ENCODE measurements around the gene ADGRG1. TPM values are rescaled to one million over a fixed set of nuclear protein-coding genes. Genes with fewer than 3 reads are reported as not detected.

The ADGRG1 gene
- total and polyA plus RNA-seq, 3 donors from 2014 or later: 134 to 346 (median 296) TPM

- Histone ChIP-seq H3K27ac (no peak overlapping the region), H3K4me3 (no peak overlapping the region), H3K36me3 (ENCODE audit: low read depth, missing control alignments) (no peaks in the 10 kb centered on the region), H3K27me3 (no peaks in the 10 kb centered on the region), H3K9me3 (no peaks in the 10 kb centered on the region), H3K4me1 (no peaks in the 10 kb centered on the region)
- no peak for TF ChIP-seq POLR2A (IDR thresholded peaks at IDR 0.05)
- TF ChIP-seq, protein P1, sequence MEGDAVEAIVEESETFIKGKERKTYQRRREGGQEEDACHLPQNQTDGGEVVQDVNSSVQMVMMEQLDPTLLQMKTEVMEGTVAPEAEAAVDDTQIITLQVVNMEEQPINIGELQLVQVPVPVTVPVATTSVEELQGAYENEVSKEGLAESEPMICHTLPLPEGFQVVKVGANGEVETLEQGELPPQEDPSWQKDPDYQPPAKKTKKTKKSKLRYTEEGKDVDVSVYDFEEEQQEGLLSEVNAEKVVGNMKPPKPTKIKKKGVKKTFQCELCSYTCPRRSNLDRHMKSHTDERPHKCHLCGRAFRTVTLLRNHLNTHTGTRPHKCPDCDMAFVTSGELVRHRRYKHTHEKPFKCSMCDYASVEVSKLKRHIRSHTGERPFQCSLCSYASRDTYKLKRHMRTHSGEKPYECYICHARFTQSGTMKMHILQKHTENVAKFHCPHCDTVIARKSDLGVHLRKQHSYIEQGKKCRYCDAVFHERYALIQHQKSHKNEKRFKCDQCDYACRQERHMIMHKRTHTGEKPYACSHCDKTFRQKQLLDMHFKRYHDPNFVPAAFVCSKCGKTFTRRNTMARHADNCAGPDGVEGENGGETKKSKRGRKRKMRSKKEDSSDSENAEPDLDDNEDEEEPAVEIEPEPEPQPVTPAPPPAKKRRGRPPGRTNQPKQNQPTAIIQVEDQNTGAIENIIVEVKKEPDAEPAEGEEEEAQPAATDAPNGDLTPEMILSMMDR (IDR thresholded peaks at IDR 0.05): no peak
- 64 to 83% methylated on average over 3 of the region's 3 CpGs for WGBS, 2 donors
- intact Hi-C loops (cut with DNase I; ENCODE audit: low total_unique reads): no loop called here
- no peak for DNase-seq
Measured at GRCh38 chr16:57672416-57672815, 44.0 kb downstream of the ADGRG1 start.

GRCh38 chr16:57672824-57673223 lies 44.4 kb downstream of the ADGRG1 start:
- Histone ChIP-seq H3K4me1 (no peaks in the 10 kb centered on the region), H3K4me3 (no peak overlapping the region), H3K27me3 (no peaks in the 10 kb centered on the region), H3K36me3 (ENCODE audit: low read depth, missing control alignments) (no peaks in the 10 kb centered on the region), H3K9me3 (no peaks in the 10 kb centered on the region), H3K27ac (no peak overlapping the region)
- DNase-seq: no peak
- TF ChIP-seq POLR2A (IDR thresholded peaks at IDR 0.05): no peak
- TF ChIP-seq, protein P1 (IDR thresholded peaks at IDR 0.05): no peak
- intact Hi-C loops (cut with DNase I; ENCODE audit: low total_unique reads): no loop called here
- WGBS, 2 donors: 93 to 94% methylated on average over 2 of the region's 2 CpGs

GRCh38 chr16:57675741-57676551 lies 47.5 kb downstream of the ADGRG1 start:
- intact Hi-C loops (cut with DNase I; ENCODE audit: low total_unique reads): no loop called here
- TF ChIP-seq, protein P1 (IDR thresholded peaks at IDR 0.05): no peak
- TF ChIP-seq POLR2A (IDR thresholded peaks at IDR 0.05): no peak
- 55 to 59% methylated on average over 12 of the region's 12 CpGs for WGBS, 2 donors
- Histone ChIP-seq H3K9me3 (no peaks in the 10 kb centered on the region), H3K27me3 (no peaks in the 10 kb centered on the region), H3K27ac (no peak overlapping the region), H3K36me3 (ENCODE audit: low read depth, missing control alignments) (no peaks in the 10 kb centered on the region), H3K4me3 (no peak overlapping the region), H3K4me1 (no peaks in the 10 kb centered on the region)
- DNase-seq: no peak

- no peak for DNase-seq
- no peaks in the 10 kb centered on the region for H3K36me3 ChIP-seq (ENCODE audit: low read depth, missing control alignments)
Measured at GRCh38 chr16:57676553-57677085, 48.2 kb downstream of the ADGRG1 start.

More at GRCh38 chr16:57676553-57677085, 48.2 kb downstream of the ADGRG1 start:
- H3K27me3 ChIP-seq: no peaks in the 10 kb centered on the region
- H3K4me3 ChIP-seq: no peak overlapping the region
- no peaks in the 10 kb centered on the region for H3K9me3 ChIP-seq
- 77 to 81% methylated on average over 4 of the region's 4 CpGs for WGBS, 2 donors
- intact Hi-C loops (cut with DNase I; ENCODE audit: low total_unique reads): no loop called here
- no peak for TF ChIP-seq POLR2A (IDR thresholded peaks at IDR 0.05)
- TF ChIP-seq, protein P1 (IDR thresholded peaks at IDR 0.05): no peak
- H3K27ac ChIP-seq: no peak overlapping the region
- H3K4me1 ChIP-seq: no peaks in the 10 kb centered on the region
